ENCODE data around the gene SRSF4.
"Not testable (repeated sequence)": the region's sequence is repeated elsewhere in the genome, so short reads cannot be mapped to it uniquely, and the experiment has no call there.

The SRSF4 gene

DNA sequence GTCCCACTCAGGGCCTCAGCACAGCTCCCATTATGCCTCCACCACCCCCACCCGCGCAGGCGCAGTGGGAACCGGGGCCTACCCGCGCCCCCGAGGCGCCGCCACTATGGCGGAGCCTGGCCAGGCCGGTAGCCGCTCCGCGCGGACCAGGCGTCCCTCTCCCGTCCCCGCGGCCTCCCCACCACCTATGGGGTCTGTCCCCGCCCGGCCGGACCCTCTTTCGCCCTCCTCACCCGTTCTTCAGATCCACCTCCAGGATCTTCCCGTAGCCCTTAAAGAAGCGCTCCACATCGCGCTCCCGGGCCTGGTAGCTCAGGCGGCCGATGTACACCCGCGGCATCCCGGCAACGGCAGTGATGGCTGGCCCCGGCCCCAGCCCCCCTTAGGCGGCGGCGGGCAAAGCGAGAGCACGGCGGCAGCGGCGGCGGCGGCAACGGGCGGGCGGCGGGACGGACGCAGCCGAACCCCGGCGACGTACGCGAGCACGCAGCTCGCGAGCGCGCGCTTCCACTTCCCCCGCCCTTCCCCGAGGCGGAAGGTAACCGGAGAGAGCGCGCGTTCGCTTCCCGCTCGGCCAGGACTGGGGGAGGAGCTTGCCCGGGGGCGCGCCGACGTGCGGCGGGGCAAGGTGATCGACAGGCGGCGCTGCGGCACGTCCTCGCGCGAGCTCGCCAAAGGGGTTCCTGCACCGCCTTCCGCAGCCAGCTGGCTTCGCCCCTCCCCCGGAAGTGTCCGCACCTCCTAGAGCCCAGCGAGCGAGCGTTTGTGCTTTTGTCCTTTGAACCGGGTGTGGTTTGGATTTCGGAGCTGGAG is at the start of gene SRSF4:
SRSF4 (minus strand) TSS at position 488 of the 813 bp plus-strand sequence; CDS start at position 340, 148 bp downstream.
- DNase-seq: peak; percentile 99

DNA sequence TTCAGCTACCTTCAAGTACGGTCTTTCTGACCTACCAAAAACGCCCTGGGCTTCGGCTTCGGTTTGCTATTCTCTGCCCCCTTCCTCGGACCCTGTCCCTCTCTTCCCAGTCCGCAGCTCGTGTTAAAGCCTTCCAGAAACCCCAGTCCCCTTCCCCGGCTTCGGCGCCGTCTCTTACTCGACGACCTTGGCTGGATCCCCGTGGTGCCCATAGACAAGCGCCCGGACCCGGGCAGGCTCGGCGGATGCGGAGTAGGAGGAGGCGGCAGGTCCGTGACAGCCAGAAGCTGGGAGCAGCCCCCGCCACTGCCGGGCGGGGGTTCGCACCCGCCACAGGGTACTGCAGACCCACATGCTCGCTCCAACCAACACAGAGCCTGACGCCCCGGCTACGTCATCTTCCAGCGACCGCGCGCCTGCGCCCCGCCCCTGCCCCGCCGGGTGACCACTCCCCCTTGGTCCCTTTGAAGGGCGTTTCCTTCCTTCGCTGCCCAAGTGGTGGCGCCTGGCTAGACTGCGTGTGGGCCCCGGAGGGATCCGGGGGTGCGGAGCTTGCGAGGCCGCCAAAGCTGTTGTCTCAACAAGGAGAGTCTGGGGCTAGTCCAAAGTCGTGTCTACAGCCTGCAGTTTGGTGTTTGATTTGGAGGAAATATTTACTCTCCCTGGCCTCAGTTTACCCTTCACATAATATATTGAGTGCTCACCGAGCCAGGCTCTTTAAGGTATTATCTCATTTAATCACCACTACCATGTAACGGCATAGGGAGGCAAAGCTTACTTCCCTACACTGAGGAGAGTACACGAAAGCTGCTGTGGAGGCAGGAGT is 49.1 kb upstream of the SRSF4 start, which contains the start of gene MECR:
MECR (minus strand) TSS at position 382 of the 826 bp plus-strand sequence; CDS start at position 354, 28 bp downstream.
- peak; percentile 94 for DNase-seq

DNA sequence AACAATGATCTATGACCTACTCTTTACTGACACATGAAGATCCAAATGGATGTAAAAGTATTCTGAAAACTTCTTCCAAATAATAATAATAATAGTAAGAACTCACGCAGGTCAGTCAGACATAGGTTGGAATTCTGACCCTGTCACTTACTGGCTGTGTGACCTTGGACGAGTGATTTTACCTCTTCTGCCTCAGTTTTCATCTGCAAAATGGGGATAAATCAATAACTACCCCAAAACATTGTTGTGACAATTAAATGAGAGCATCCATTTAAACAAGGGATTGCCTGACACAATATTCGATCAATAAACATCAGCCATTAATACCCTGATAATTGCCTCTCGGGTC is 48.5 kb upstream of the SRSF4 start:
- no peak for DNase-seq

DNA sequence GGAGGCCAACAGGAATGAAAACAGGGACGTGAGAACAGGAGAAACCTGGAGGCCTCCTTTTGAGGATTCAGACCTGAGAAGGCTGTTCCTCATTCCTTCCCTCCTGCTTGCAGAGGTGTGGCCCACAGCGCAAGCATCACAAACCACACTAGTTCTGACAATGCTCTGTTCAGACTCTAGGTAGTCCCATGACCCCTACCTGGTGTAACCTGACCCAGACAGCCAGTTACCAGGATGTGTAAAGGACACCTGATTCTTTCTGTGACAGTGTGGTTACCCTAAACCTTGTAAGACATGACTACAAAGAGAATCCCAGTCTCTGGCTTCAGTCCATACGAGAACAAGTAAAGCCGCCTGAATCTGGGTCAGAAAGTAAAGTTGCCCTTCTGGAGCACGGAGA is 45.8 kb upstream of the SRSF4 start:
- no peak for DNase-seq

DNA sequence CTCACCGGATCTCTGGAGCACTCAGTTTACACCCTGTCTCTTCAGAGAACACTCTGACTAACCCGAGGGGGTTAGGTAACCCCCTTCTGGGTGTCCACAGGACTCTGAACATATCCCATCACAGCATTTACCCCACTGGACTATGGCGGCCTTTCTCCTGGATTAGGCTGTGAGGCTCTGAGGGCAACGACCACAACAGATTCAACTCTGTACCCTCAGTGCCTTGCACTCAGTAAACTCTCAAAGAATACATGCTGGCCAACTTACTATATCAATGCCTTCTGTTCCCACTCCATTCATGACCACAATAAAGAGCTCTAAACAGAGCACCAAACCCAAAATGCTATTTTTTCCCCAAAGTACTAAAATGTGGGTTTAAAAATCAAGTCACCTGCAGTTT is 43.7 kb upstream of the SRSF4 start:
- DNase-seq: no peak

DNA sequence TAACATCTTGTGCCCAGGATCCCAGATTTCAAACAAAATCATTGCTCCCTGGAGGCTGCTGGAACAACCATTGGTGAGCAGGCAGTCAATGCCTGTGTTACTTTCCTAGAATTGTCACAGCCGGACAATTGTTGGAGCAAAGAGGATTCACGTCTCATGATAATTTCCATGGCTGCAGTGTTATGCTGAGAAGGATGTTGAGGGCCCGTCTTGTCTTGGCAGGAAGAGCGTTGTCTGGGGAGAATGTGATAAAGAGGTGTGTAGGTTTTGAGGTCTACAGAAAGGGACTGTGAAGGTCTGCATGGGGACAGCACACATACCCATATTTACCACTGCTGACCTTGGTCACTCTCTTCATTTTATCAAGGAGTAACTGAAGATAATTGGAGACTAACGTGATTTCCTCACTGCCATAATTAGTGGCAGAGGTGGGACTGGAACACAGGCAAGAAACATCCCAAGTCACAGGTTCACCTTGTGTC is 42.7 kb upstream of the SRSF4 start:
- no peak for DNase-seq

DNA sequence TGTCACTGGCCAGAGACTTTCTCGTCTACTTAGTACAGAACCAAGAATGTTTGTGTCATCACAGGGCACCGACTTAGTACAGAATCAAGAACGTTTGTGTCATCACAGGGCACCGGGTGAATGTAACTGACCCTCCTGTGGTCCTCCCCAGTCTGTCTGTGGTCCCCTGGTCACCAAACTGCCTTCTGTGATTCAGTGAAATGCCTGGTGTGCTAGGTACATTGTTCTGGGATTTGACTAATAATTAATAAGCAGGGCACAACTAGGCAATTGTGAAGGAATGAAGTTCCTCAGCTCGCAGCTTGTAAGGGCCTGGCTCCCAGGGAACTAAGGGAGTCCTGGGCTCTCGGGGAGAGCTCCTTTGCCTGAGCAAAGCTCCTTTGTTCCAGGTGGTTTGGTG is 41.8 kb upstream of the SRSF4 start:
- no peak for DNase-seq

DNA sequence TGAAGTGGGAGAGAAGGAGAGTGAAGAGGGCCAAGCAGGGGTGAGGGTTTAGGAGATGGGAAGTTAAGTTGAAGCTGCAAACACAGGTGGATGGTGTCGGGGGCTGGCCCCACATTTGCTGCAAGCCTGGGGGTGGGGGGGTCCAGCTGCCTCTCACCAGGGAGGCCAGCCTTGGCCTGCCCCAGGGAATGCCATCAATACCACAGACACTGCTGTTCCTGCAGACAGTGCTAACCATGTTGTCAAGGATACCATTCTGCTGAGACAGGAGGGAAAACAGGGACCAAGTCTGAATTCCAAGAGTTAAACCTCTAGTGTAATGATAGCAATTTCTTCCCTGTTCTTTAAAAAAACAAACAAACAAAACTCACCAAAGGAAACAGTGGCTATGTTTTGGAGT is 41.0 kb upstream of the SRSF4 start:
- no peak for DNase-seq

DNA sequence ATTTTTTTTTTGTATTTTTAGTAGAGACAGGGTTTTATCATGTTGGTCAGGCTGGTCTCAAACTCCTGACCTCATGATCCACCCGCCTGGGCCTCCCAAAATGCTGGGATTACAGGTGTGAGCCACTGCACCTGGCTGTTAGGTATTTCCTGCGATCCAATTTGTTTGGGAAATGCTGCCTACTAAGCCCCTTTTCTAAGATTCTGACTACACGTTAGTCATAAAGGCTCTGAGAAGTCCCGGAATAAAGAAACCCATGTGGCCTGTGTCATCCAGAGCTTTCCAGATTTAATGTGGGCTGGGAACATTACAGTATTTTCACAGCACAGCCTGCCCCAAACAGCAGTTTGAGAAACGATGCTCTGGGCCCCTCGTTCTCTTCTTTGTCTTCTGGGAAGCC is 40.6 kb upstream of the SRSF4 start:
- DNase-seq: not testable (repeated sequence)

DNA sequence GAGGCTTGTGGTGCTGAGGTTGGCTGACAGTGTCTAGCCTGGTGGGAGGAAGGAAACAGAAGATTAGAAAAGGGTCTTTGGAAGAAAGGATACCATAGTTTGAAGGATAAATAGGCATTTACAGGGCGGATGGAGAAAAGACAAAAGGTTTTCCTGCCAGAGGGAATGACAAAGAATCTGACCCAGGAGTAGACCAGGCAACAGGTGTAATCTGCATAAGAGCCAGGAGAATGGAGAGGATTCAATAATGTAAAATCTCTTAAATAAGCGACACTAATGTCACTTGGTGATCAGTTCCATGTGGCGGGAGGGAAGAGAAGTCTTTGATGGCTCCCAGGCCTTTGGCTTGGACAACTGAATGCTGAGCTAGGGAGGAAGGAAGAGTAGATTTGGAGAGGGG is 39.6 kb upstream of the SRSF4 start:
- no peak for DNase-seq

DNA sequence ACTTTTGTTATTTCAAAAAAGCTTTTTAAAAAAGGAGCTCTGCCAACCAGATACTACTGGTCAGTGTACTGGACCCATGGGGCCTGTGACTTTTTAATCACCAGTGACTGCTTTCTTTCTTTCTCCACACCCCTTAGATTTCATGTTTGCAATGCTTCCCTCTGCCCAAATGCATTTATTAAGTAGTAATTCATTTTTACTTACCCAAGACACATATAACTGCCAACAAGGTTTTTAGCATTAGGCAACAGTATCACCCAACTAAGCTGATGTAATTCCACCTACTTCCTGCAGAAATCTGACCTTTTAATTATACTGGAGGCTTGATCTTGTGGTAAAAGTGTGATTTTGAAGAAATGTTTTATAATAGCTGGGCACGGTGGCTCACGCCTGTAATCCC is 36.5 kb upstream of the SRSF4 start:
- DNase-seq: no peak

DNA sequence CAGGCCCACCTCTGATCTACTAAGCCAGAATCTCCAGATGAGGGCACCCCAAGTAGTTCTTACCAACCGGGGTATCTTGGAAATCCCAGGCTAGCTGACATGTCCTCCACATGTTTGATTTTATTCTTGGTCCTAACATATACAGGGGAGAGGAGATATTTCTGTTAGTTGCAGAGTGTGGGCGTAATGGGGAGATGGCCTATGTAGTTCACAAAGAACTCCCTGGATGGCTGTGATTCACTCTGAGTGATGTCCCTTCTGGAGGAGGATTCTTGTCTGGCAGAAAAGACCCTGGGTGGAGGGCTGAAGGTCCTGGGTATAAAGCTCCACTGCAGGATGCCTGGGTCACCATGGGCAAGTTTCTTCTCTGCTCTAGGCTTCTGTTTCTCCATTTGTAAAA is 35.9 kb upstream of the SRSF4 start:
- DNase-seq: no peak

DNA sequence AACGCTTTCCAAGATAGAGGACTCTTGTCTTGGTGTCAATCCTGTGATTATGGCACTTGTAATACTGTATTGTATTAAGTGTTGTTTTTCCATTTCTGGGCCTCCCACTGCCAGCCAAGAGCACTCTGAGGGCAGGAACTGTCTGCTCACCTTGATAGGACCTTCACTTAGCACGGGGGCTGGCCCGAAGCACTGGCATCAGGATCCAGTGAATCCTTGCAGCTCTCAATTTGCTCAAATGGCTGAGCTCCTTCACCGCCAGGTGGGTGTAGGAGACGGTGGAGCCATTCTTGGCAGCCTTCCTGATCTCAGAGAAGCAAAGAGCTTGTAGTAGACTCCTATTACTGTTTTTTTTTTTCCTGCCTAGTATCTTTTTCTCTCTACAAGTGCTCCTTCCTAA is 31.4 kb upstream of the SRSF4 start:
- DNase-seq: no peak

DNA sequence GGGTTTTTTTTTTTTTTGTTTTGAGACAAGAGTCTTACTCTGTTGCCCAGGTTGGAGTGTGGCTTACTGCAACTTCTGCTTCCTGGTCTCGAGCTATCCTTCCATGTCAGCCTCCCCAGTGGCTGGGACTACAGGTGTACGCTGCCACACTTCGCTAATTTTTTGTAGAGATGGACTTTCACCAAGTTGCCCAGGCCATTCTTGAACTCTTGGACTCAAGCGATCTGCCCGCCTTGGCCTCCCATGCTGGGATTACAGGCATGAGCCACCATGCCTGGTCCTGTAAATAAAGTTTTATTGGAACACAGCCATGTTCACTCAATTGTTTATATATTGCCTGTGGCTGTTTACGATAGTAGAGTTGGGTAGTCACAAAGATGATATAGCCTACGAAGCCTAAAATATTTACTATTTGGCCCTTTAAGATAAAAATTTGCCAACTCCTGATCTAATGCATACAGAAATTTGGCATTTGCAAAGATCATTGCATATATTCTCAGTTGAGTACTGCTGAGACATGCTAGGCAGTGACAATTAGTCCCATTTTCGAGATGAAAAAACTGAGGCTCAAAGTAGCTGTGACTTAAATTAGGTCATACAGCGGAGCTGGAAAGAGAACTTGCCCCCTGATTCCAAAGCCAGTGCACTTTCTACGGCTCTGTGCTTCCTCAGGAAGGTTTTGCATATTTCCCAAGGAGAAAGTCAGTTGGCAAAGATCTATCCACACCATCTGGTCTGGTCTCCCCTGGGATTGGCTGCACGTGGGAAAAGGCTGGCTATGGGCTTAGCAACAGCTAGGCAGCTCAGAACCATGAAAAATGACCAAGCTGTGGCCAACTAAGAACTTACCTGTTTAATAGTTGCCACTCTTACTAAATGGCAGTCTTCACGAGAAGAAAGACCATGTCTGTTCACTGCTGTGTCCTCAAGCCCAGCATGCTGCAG is 29.7 kb upstream of the SRSF4 start:
- no peak for DNase-seq

DNA sequence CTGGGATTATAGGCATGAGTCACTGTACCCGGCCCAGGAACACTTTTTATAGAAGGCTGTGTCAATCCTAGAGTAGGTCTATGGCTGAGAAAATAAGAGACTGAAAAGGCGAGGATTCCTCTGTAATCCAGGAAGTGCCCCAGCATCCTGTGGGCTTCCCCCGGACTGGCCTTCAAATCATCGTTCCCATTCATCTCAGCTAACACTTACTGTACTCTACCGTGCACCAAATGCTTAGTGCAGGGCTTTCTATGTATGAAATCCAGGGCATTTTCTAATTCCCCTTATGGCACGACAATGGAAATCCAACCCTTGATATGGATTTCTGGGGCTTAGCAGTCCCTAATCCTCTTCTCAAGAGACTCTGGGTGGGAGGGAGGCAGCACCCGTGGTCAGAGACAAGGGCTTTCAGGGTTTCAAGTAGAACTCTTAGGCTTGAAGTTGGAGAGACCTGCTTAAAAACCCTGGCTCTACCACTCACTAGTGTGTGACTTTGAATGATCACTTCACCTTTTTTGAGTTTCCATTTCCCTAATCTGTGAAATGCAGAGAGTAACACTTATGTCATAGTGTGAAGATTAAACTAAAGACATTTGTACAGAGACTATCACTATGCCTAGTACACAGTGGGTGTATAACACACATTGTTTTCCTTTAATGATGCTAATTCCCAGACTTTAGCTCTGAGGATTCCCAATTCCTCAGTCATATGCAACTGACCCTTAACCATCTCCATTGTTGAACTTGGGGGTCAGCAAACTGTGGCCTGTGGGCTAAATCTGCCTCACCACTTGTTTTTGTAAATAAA is 28.8 kb upstream of the SRSF4 start:
- DNase-seq: no peak

DNA sequence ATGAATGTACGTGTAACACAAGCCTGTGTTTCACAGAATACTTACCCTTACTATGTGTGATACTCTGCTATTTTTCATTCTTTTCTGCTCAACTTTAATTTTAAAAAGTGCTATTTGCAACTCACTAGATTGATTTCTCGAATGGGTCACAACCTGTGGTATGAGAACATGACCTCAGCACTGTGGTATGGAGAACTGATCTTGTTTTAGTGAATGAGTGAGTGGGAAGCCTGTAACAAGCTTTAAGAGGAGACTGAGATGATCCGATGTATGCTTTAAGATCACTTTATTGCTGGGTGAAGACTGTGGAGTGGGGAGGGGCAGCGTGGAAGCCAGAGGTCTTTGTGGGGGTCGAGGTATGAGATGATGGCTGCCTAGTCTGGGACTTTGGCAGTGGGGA is 27.5 kb upstream of the SRSF4 start:
- no peak for DNase-seq

DNA sequence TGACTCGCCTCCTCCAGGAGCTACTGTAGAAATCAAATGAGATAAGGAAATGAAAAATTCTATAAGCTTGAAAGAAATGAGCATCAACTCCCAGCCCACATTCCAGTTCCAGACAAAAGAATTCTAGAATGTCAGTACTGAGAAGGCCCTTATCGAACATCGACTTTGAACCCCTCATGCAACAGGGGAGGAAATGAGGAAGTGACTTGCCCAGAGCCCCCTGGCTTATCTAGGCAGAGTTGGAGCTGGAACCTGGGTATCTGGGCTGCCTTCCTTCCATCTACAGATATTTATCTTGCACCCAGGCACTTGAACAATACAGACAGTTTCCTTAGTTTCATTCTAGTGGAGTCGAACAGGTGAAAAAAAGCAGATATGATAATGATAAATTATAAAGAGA is 26.7 kb upstream of the SRSF4 start:
- no peak for DNase-seq

DNA sequence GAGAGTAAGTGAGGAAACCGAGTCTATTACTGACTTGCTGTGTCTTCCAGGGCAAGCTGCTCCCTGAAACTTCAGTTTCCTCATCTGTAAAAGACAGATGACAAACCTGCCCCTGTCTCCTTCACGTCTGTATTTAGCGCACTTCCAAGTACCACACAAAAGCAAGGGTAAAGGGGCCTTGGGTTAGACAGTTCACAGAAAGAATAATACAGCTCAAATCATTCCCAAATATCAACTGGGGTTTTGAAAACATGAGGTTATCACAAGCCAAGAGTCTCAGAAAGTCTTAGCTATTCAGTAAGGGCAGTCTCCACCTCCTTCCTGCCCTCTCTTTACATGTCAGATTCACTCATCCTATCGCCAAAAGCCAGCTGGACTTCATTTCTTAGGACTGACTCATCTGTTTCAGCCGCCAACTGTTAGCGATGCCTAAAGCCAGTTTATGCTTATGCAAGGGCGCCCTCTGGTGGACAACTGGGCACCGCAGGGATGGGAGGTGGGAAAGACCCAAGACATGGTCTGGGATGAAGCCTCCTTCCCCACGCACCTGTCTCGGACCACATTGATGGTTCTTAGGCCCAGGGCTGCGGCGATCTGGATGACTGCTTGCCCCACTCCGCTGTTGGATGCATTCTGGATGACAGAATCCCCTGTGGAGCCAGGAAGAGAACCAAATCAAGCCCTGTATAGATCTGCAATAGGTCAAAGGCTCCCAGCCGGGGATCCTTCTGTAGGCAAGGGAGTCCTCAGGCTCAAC is 21.1 kb upstream of the SRSF4 start:
- peak; percentile 90 for DNase-seq

DNA sequence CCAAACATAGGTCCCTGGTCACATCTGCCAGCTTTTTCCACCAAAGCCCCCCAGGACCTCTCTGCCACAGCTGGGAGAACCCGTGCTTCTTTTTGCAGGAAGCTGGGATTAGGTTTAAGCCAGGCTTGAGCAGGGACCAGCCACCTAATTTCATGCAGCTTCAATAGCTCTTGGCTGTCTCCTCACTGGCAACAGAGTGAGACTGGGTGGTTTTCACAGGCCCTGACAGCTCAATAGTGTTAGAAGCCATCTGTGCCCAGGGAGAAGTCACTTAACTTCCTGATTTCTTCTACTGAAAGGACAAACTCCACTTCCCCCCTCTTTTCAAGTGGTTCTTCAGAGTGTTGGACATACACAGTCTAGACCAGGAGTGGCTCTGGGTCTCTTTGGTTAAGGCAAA is 20.4 kb upstream of the SRSF4 start:
- DNase-seq: no peak

DNA sequence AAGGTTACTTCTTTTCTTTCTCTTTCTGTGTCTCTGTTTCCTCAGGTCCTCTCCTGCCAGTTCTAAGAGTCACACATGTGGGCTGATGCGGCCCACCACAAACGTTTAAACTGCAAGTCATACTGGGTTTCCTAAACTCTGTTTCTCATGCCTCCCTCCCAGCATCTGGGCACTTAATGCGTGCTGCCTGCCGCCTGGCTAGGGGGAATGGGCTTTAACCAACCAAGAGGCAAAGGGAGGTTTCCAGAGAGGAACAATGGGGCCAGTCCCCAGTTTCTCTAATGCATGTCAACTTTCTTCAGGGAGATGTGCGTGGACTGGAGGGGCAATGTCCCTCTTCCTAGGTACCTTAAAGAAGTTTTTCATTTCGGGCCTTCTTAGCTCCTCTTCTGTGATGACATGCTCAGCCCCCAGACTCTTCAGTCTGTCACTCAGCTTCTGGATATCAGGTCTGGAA is 19.9 kb upstream of the SRSF4 start:
- no peak for DNase-seq
